ENCODE measurements around the gene DIAPH2. TPM values are rescaled to one million over a fixed set of nuclear protein-coding genes. Genes with fewer than 3 reads are reported as not detected.

The DIAPH2 gene
- total RNA-seq, 4 donors from 2014 or later = 40.2 to 52.2 (median 44.8) TPM

DNA sequence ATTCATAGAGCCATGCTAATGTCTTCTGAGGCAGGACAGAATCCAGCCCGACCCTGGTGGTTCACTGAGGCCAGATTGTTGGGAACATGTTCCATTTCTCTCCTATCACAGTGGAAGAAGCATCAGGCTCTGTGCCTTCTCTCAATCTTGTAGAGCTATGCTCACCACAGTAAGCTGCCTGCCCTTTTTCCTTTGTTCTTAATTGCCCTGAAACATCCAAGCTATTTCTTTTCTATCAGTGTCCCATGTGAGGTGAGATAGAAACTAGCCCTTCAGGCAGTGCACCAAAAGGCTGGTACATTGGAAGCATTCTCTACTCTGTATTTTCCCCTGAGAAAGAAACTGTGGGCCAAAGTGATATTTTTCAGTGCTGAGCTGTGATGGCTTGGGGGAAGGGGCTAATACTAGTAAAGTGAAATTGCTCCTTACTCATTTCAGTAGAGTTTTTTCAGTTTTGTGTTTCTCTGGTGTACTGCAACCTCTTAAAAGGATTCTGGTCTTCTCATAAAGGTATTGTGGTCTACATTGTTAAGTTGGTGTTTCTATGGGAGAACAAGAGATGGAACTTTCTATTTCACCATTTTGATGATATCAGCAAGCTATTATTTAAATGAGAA is 810.2 kb downstream of the DIAPH2 start:
- Histone ChIP-seq H3K36me3 (peaks cover 0 to 4% (median 0%) of the 10 kb centered on the region in 3 donors), H3K27me3 (no peaks in the 10 kb centered on the region), H3K9me3 (no peaks in the 10 kb centered on the region), H3K27ac (no peak overlapping the region), H3K4me1 (no peaks in the 10 kb centered on the region), H3K4me3 (no peak overlapping the region)
- DNase-seq (ENCODE audit: low spot score in 2 of 2) = no peak
- TF ChIP-seq, protein P1, sequence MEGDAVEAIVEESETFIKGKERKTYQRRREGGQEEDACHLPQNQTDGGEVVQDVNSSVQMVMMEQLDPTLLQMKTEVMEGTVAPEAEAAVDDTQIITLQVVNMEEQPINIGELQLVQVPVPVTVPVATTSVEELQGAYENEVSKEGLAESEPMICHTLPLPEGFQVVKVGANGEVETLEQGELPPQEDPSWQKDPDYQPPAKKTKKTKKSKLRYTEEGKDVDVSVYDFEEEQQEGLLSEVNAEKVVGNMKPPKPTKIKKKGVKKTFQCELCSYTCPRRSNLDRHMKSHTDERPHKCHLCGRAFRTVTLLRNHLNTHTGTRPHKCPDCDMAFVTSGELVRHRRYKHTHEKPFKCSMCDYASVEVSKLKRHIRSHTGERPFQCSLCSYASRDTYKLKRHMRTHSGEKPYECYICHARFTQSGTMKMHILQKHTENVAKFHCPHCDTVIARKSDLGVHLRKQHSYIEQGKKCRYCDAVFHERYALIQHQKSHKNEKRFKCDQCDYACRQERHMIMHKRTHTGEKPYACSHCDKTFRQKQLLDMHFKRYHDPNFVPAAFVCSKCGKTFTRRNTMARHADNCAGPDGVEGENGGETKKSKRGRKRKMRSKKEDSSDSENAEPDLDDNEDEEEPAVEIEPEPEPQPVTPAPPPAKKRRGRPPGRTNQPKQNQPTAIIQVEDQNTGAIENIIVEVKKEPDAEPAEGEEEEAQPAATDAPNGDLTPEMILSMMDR (IDR thresholded peaks at IDR 0.05) = no peak
- TF ChIP-seq POLR2A (IDR thresholded peaks at IDR 0.05) (no peak), EP300 (IDR thresholded peaks at IDR 0.05) (no peak)
- WGBS, 2 donors = 78% methylated on average over 1 of the region's 1 CpG; no CpG with 5 or more reads in 1 of the 2 donors

DNA sequence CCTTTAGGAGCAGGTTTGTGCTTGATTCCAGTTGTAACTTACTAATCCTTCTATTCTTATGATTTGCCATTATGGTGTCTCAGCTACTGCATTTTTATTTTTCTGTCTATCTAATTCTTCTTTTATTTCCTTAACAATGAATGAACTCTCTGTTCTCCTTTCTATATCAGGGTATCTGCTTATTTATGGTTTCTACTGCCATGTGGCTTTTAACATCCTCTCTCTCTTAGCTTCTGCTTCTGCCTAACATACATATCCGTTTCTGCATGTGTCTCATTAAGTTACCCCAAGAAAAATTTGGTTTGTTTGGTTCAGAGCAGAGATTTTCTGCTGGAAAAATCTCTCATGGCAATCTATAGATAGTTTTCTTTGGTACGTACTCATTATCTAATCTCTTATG is 813.5 kb downstream of the DIAPH2 start:
- TF ChIP-seq EP300 (IDR thresholded peaks at IDR 0.05) (no peak), POLR2A (IDR thresholded peaks at IDR 0.05) (no peak)
- TF ChIP-seq, protein P1 (IDR thresholded peaks at IDR 0.05) = no peak
- Histone ChIP-seq H3K36me3 (no peaks in the 10 kb centered on the region), H3K27ac (no peak overlapping the region), H3K9me3 (no peaks in the 10 kb centered on the region), H3K4me3 (no peak overlapping the region), H3K4me1 (no peaks in the 10 kb centered on the region), H3K27me3 (peaks cover 0 to 5% of the 10 kb centered on the region in 2 donors)
- no peak for DNase-seq (ENCODE audit: low spot score in 2 of 2)
- 64 to 70% methylated on average over 2 of the region's 2 CpGs for WGBS, 2 donors

DNA sequence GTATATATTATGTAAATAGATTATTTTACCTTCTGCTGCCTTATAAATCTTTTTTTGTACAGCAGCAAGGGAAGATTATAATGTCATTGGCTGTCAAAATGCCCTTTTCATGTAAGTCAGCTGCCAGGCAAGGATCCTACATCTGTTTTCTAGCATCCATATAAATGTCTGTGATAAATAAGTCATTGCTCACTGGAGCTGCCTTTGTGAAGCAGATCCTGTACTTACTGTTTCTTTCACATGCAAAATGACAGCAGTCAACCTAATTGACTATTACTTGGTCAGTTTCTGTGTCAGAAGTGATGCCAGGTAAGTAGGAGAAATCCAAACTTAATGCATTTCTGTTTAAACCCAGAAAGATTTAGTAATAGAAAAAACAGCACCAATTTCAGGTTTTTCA is 819.8 kb downstream of the DIAPH2 start:
- no peak for DNase-seq (ENCODE audit: low spot score in 2 of 2)
- TF ChIP-seq EP300 (IDR thresholded peaks at IDR 0.05) = no peak
- TF ChIP-seq POLR2A (IDR thresholded peaks at IDR 0.05) = no peak
- TF ChIP-seq, protein P1 (IDR thresholded peaks at IDR 0.05) = no peak
- Histone ChIP-seq H3K36me3 (no peaks in the 10 kb centered on the region), H3K27ac (no peak overlapping the region), H3K9me3 (no peaks in the 10 kb centered on the region), H3K27me3 (peaks cover 0 to 5% of the 10 kb centered on the region in 2 donors), H3K4me3 (no peak overlapping the region), H3K4me1 (no peaks in the 10 kb centered on the region)

DNA sequence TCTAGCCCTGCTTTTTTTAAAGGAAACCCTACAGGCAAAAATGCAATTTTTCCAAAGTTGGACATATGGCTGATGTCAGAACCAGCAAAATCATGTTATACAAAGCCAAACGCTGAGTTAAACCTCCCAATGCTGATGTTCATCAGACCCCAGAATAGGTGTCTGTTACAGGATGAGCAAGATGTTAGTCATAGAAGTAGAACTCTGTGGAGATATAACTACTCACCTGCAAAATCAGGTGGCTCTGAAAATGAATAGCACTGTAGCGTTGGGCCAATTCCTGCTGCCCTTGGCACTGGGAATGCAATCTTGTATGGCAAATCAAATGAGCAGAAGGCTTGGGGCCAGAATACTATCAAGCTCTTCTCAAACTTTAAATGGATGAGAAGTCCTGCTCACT is 833.1 kb downstream of the DIAPH2 start:
- Histone ChIP-seq H3K4me3 (no peak overlapping the region), H3K9me3 (no peaks in the 10 kb centered on the region), H3K4me1 (no peaks in the 10 kb centered on the region), H3K27me3 (no peaks in the 10 kb centered on the region), H3K36me3 (no peaks in the 10 kb centered on the region), H3K27ac (no peak overlapping the region)
- TF ChIP-seq, protein P1 (IDR thresholded peaks at IDR 0.05) = no peak
- TF ChIP-seq EP300 (IDR thresholded peaks at IDR 0.05) (no peak), POLR2A (IDR thresholded peaks at IDR 0.05) (no peak)
- DNase-seq (ENCODE audit: low spot score in 2 of 2) = no peak
- WGBS, 2 donors = 88 to 95% methylated on average over 2 of the region's 2 CpGs

DNA sequence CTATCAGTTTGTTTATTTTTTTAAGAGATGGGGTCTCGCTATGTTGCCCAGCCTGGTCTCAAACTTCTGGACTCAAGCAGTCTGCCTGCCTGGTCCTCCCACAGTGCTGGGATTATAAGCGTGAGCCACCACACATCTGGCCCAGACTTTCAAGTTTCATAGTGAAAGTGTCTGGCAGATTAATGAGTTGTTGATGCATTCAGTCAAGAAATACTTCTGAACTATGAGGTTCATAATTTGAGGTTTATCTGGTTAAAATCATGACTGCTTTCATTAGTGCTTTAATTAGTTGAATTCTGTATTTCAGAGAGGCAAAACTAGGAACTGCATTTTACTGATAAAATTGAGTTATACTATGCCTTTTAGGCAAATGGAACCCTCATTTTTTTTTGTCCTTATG is 837.7 kb downstream of the DIAPH2 start:
- TF ChIP-seq POLR2A (IDR thresholded peaks at IDR 0.05) (no peak), EP300 (IDR thresholded peaks at IDR 0.05) (no peak)
- TF ChIP-seq, protein P1 (IDR thresholded peaks at IDR 0.05) = no peak
- Histone ChIP-seq H3K27me3 (no peaks in the 10 kb centered on the region), H3K27ac (no peak overlapping the region), H3K36me3 (no peaks in the 10 kb centered on the region), H3K4me3 (no peak overlapping the region), H3K4me1 (no peaks in the 10 kb centered on the region), H3K9me3 (no peaks in the 10 kb centered on the region)
- DNase-seq (ENCODE audit: low spot score in 2 of 2) = no peak
- WGBS, 2 donors = 92 to 96% methylated on average over 2 of the region's 2 CpGs

Data from tibial nerve (tissue), 4 donors.